HepG2 (cell line): ENCODE results near the gene CYP27B1. TPM values are rescaled to one million over a fixed set of nuclear protein-coding genes. Genes with fewer than 3 reads are reported as not detected.

Source experiments
- AKAP8 ChIP-seq: sonication (generic); formaldehyde crosslinking; IDR thresholded peaks from 2 replicates; pipeline ENCODE4 v1.5.1; 2020; ENCODE audit warnings: mild to moderate bottlenecking, missing genetic modification reagents
- ESRRA ChIP-seq: sonication (generic); formaldehyde crosslinking; IDR thresholded peaks from 2 replicates; pipeline ENCODE4 v1.5.1; 2020; ENCODE audit warnings: mild to moderate bottlenecking, low read depth, missing genetic modification reagents
- FOXO1 ChIP-seq: sonication (generic); formaldehyde crosslinking; IDR thresholded peaks from 2 replicates; pipeline ENCODE4 v1.4.0; 2020; ENCODE audit warnings: missing genetic modification reagents
- FOXO4 ChIP-seq: sonication (generic); formaldehyde crosslinking; conservative IDR thresholded peaks from 2 replicates; pipeline ENCODE4 v1.8.1; 2023; ENCODE audit warnings: missing genetic modification reagents
- GABPB1 ChIP-seq: IDR thresholded peaks from 2 replicates; pipeline ENCODE4 v1.6.1; 2016; ENCODE audit warnings: mild to moderate bottlenecking, missing genetic modification reagents, moderate library complexity, missing compliant biosample characterization
- GMEB1 ChIP-seq: sonication (generic); formaldehyde crosslinking; IDR thresholded peaks from 2 replicates; pipeline ENCODE4 v1.5.1; 2020; ENCODE audit warnings: missing genetic modification reagents, mild to moderate bottlenecking, borderline replicate concordance
- MAF1 ChIP-seq: sonication (generic); formaldehyde crosslinking; IDR thresholded peaks from 2 replicates; pipeline ENCODE4 v1.5.0; 2020; ENCODE audit warnings: missing genetic modification reagents, borderline replicate concordance
- NBN ChIP-seq: fragments of 450-650 bp; conservative IDR thresholded peaks from 2 replicates; pipeline ENCODE4 v1.6.1; 2017
- PHF20 ChIP-seq: sonication (generic); formaldehyde crosslinking; IDR thresholded peaks from 2 replicates; pipeline ENCODE4 v1.5.0; 2020; ENCODE audit warnings: mild to moderate bottlenecking, missing genetic modification reagents
- SRSF1 ChIP-seq: fragments of 200-400 bp; formaldehyde crosslinking; optimal IDR thresholded peaks from 2 replicates; pipeline ENCODE3; 2017; ENCODE audit warnings: mild to moderate bottlenecking, low read depth, low read length, moderate library complexity
- TAF15 ChIP-seq: fragments of 200-400 bp; formaldehyde crosslinking; IDR thresholded peaks from one replicate; pipeline ENCODE4 v1.6.1; 2018; ENCODE audit warnings: mild to moderate bottlenecking, low read depth, low read length; ENCODE audit not compliant: poor library complexity, severe bottlenecking
- ZNF264 ChIP-seq: sonication (generic); formaldehyde crosslinking; IDR thresholded peaks from 2 replicates; pipeline ENCODE4 v1.4.0; 2020; ENCODE audit warnings: missing genetic modification reagents
- ZNF331 ChIP-seq: sonication (generic); formaldehyde crosslinking; IDR thresholded peaks from 2 replicates; pipeline ENCODE4 v1.4.0; 2020; ENCODE audit warnings: missing genetic modification reagents
- ZNF343 ChIP-seq: sonication (generic); formaldehyde crosslinking; IDR thresholded peaks from 2 replicates; pipeline ENCODE4 v1.4.0; 2020; ENCODE audit warnings: mild to moderate bottlenecking, missing genetic modification reagents
- ZNF441 ChIP-seq: sonication (generic); formaldehyde crosslinking; IDR thresholded peaks from 2 replicates; pipeline ENCODE4 v1.7.0; 2021; ENCODE audit warnings: missing genetic modification reagents, borderline replicate concordance
- ZNF552 ChIP-seq: sonication (generic); formaldehyde crosslinking; IDR thresholded peaks from 2 replicates; pipeline ENCODE4 v1.9.0; 2022; ENCODE audit warnings: missing genetic modification reagents, mild to moderate bottlenecking, borderline replicate concordance
- ZNF772 ChIP-seq: sonication (generic); formaldehyde crosslinking; IDR thresholded peaks from 2 replicates; pipeline ENCODE4 v1.5.0; 2020; ENCODE audit warnings: mild to moderate bottlenecking, missing genetic modification reagents
- ZSCAN31 ChIP-seq: sonication (generic); formaldehyde crosslinking; IDR thresholded peaks from 2 replicates; pipeline ENCODE4 v1.5.0; 2020; ENCODE audit warnings: low read depth, mild to moderate bottlenecking, missing genetic modification reagents
- polyA plus RNA-seq, 8 experiments: library from polyadenylated mRNA; depleted of rRNA in 3 of 8; stranded (reverse) in 7 of 8; unstranded in 1 of 8; fragments of >200 nt; fragmentation: Illumina TruSeq in 4 of 8; extraction: Trizol in 4 of 8; gene quantifications; 2 replicates each; pipeline versions ENCODE4 v1.2.1 to v1.2.3, GENCODE V29; 2011 to 2016; ENCODE audit warnings: low read depth in 4 of 8, missing spikeins in 1 of 8, mixed read lengths in 1 of 8; ENCODE audit not compliant: insufficient read depth in 1 of 8
- total RNA-seq, 5 experiments: library from RNA; depleted of rRNA; stranded (reverse); fragments of >200 nt; fragmentation: Illumina TruSeq; extraction: Trizol; gene quantifications; 2 replicates each; pipeline ENCODE4 v1.2.3, GENCODE V29; 2016; ENCODE audit warnings: low read depth in 1 of 5
- TF ChIP-seq, protein P1 (sequence below): IDR thresholded peaks from 2 replicates; pipeline ENCODE4 v1.6.1; 2016; ENCODE audit warnings: low read depth
- TF ChIP-seq, protein P2 (sequence below): sonication (generic); formaldehyde crosslinking; IDR thresholded peaks from 2 replicates; pipeline ENCODE4 v1.5.0; 2020; ENCODE audit warnings: mild to moderate bottlenecking, low read depth, missing genetic modification reagents, borderline replicate concordance
- TF ChIP-seq, protein P3 (sequence below): sonication (generic); formaldehyde crosslinking; conservative IDR thresholded peaks from 2 replicates; pipeline ENCODE4 v1.4.0; 2020; ENCODE audit warnings: missing genetic modification reagents

CYP27B1 gene
- total and polyA plus RNA-seq, 2 of the 13 experiments (the other 11 are each of a cell fraction or from before 2014, with no cell fraction given): 2.3 to 3.0 TPM

DNA sequence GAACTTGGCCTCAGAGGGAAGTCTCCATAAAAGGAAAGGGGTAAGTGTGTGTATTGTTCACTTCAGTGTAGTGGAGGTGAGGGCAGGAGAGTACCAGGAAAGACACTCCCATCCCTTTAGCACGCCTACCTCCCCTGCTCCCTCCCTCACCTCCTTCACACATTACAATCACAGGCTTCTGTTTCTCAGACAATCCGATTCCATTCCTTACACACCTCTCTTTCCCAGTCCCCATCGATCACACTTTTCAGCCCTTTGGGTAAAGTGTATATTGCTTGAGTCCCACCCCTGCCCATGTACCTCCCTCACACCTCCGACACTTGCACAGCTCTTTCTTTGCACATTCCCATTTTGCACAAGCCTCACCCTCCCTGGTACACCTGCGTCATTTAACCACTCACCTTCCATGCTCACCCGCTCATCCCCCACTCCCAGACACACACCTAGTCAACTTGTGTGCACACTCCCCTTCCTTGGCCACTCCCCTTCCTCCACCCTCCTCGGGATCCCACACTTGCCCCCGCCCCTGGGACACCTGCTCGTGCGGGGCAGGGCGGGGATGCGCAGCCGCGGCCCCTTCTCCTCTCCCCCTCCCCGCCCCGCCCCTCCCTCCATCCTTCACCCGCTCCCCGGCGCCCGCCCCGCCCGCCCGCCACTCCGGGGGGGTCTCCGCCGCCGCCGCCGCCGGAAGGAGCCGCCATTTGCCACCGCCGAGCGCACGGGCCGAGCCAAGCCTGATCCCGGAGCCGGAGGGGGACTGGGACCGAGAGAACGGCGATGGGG, 12.3 kb downstream of the CYP27B1 start, which contains the start of gene MARCHF9 (continued):
- no peak for TF ChIP-seq FOXO4 (CRISPR knock-in tag)
- no peak for TF ChIP-seq TAF15
- TF ChIP-seq AKAP8: peak; percentile 94
- peak; percentile 57 for TF ChIP-seq GABPB1 (CRISPR knock-in tag)
- no peak for TF ChIP-seq ZNF552 (CRISPR knock-in tag)
- TF ChIP-seq ZNF772 (CRISPR knock-in tag): no peak
- TF ChIP-seq, protein P1, sequence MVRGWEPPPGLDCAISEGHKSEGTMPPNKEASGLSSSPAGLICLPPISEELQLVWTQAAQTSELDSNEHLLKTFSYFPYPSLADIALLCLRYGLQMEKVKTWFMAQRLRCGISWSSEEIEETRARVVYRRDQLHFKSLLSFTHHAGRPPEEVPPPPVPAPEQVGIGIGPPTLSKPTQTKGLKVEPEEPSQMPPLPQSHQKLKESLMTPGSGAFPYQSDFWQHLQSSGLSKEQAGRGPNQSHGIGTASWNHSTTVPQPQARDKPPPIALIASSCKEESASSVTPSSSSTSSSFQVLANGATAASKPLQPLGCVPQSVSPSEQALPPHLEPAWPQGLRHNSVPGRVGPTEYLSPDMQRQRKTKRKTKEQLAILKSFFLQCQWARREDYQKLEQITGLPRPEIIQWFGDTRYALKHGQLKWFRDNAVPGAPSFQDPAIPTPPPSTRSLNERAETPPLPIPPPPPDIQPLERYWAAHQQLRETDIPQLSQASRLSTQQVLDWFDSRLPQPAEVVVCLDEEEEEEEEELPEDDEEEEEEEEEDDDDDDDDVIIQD: no peak
- TF ChIP-seq PHF20 (CRISPR knock-in tag): no peak
- no peak for TF ChIP-seq ZNF441 (CRISPR knock-in tag)
- TF ChIP-seq ZNF343 (CRISPR knock-in tag): no peak
- no peak for TF ChIP-seq ESRRA (CRISPR knock-in tag)
- no peak for TF ChIP-seq ZSCAN31 (CRISPR knock-in tag)
- no peak for TF ChIP-seq GMEB1 (CRISPR knock-in tag)
- no peak for TF ChIP-seq NBN
- TF ChIP-seq, protein P2, sequence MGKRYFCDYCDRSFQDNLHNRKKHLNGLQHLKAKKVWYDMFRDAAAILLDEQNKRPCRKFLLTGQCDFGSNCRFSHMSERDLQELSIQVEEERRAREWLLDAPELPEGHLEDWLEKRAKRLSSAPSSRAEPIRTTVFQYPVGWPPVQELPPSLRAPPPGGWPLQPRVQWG (CRISPR knock-in tag): no peak
- TF ChIP-seq ZNF264: no peak
- TF ChIP-seq MAF1 (CRISPR knock-in tag): no peak
- TF ChIP-seq, protein P3, sequence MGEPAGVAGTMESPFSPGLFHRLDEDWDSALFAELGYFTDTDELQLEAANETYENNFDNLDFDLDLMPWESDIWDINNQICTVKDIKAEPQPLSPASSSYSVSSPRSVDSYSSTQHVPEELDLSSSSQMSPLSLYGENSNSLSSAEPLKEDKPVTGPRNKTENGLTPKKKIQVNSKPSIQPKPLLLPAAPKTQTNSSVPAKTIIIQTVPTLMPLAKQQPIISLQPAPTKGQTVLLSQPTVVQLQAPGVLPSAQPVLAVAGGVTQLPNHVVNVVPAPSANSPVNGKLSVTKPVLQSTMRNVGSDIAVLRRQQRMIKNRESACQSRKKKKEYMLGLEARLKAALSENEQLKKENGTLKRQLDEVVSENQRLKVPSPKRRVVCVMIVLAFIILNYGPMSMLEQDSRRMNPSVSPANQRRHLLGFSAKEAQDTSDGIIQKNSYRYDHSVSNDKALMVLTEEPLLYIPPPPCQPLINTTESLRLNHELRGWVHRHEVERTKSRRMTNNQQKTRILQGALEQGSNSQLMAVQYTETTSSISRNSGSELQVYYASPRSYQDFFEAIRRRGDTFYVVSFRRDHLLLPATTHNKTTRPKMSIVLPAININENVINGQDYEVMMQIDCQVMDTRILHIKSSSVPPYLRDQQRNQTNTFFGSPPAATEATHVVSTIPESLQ (CRISPR knock-in tag): no peak
- no peak for TF ChIP-seq SRSF1
- no peak for TF ChIP-seq ZNF331 (CRISPR knock-in tag)
- TF ChIP-seq FOXO1: no peak
